ENCODE results near the gene CALHM4. TPM values are rescaled to one million over a fixed set of nuclear protein-coding genes. Genes with fewer than 3 reads are reported as not detected.

The CALHM4 gene
- polyA plus RNA-seq, 1 of the 3 experiments (the other 2 are of a cell fraction) = not detected

- TF ChIP-seq USF2 (IDR thresholded peaks at IDR 0.05; ENCODE audit: borderline replicate concordance, low read depth, low read length) = no peak
Measured at GRCh38 chr6:116563830-116564229, 10.3 kb downstream of the CALHM4 start (continued).

GRCh38 chr6:116564311-116564710, 10.8 kb downstream of the CALHM4 start:
- Histone ChIP-seq H3K4me2 (no peak overlapping the region), H2AFZ (ENCODE audit: low read depth) (peak overlapping the region; percentile 17; the same call in 1 of the 2 replicates), H3K4me1 (ENCODE audit: control insufficient read depth in 1 of 2, insufficient read depth in 2 of 2, low read depth in 1 of 2, low read length in 1 of 2) (peaks cover 0 to 2% of the 10 kb centered on the region in 2 experiments; a peak in 2 of 4 replicates), H3K9me3 (no peaks in the 10 kb centered on the region), H3K27ac (ENCODE audit: low read depth in 2 of 2, low read length in 1 of 2) (no peak overlapping the region), H3K79me2 (ENCODE audit: insufficient read depth) (peaks cover 1% of the 10 kb centered on the region; the same call in 1 of the 2 replicates), H3F3A (replicated peaks; ENCODE audit: insufficient read depth) (peaks cover 7% of the 10 kb centered on the region), H3K4me3 (ENCODE audit: low read depth in 2 of 2, low read length in 1 of 2) (no peak overlapping the region), H3K27me3 (ENCODE audit: insufficient read depth) (no peaks in the 10 kb centered on the region), H3K9me2 (no peaks in the 10 kb centered on the region), H3K36me3 (replicated peaks in 1 of 2; ENCODE audit: control insufficient read depth in 1 of 2, insufficient read depth in 2 of 2, low read length in 1 of 2) (no peaks in the 10 kb centered on the region), H4K20me1 (ENCODE audit: insufficient read depth) (no peaks in the 10 kb centered on the region), H3K9ac (no peak overlapping the region)
- DNase-seq = no peak
- WGBS (ENCODE audit: low lambda C conversion rate) = 65% methylated on average over 7 of the region's 7 CpGs
- TF ChIP-seq JUND (IDR thresholded peaks at IDR 0.05) (peak; percentile 7; the same call in 1 of the 2 replicates), EP300 (IDR thresholded peaks at IDR 0.05; ENCODE audit: borderline replicate concordance in 1 of 2, low read depth in 1 of 2, low read length in 1 of 2) (no peak), MXI1 (IDR thresholded peaks at IDR 0.05; ENCODE audit: low read depth, low read length) (no peak), NRF1 (IDR thresholded peaks at IDR 0.05; ENCODE audit: low read depth, low read length) (no peak), FOXM1 (IDR thresholded peaks at IDR 0.05; ENCODE audit: low read depth) (no peak), GABPA (IDR thresholded peaks at IDR 0.05; ENCODE audit: low read depth) (no peak), TCF12 (IDR thresholded peaks at IDR 0.05) (peak; percentile 26; the same call in 1 of the 2 replicates), RFX5 (IDR thresholded peaks at IDR 0.05; ENCODE audit: low read length) (no peak), RAD21 (IDR thresholded peaks at IDR 0.05; ENCODE audit: low read length) (no peak), TAF1 (IDR thresholded peaks at IDR 0.05; ENCODE audit: borderline replicate concordance, low read depth, low read length) (no peak), RXRA (IDR thresholded peaks at IDR 0.05; ENCODE audit: borderline replicate concordance, low read depth) (no peak), FOXJ3 (CRISPR knock-in tag; IDR thresholded peaks at IDR 0.05) (no peak), YY1 (IDR thresholded peaks at IDR 0.05; ENCODE audit: low read depth) (no peak), FOSL2 (IDR thresholded peaks at IDR 0.05; ENCODE audit: borderline replicate concordance, low read depth) (no peak), ELF1 (IDR thresholded peaks at IDR 0.05) (no peak), RCOR1 (IDR thresholded peaks at IDR 0.05; ENCODE audit: low read length) (no peak)
- ChIA-PET POLR2A (no interaction called here), CTCF (interaction anchor here (1.1 to 4.9 kb wide), 3 partner anchors 10 to 296 kb away, joined by 4 to 38 read pairs (median 20); no protein-coding TSS in a partner anchor)
